Stomach smooth muscle (tissue), 2 donors: ENCODE data around the gene FLNC.

ENCODE experiments used
- H3K27ac ChIP-seq: one replicate; pipeline ENCODE4 v1.7.0; 2013; ENCODE audit warnings: mild to moderate bottlenecking, low read length, inconsistent platforms
- H3K27me3 ChIP-seq, 2 donors: one replicate each; pipeline ENCODE4 v1.7.0; 2013; ENCODE audit warnings: low read length in 2 of 2; ENCODE audit not compliant: insufficient read depth in 2 of 2, control insufficient read depth in 1 of 2
- H3K36me3 ChIP-seq, 2 donors: one replicate each; pipeline ENCODE4 v1.7.0; 2013; ENCODE audit warnings: low read length in 2 of 2; ENCODE audit not compliant: control insufficient read depth in 2 of 2, insufficient read depth in 2 of 2
- H3K4me1 ChIP-seq: one replicate; pipeline ENCODE4 v1.7.0; 2013; ENCODE audit warnings: low read length; ENCODE audit not compliant: control insufficient read depth, insufficient read depth
- H3K4me3 ChIP-seq, 2 donors: one replicate each; pipeline ENCODE4 v1.7.0; 2013; ENCODE audit warnings: low read length in 2 of 2
- H3K9ac ChIP-seq, 2 donors: one replicate each; pipeline ENCODE4 v1.7.0; 2013; ENCODE audit warnings: low read length in 2 of 2, mild to moderate bottlenecking in 1 of 2
- H3K9me3 ChIP-seq, 2 donors: one replicate each; pipeline ENCODE4 v1.7.0; 2013; ENCODE audit warnings: low read length in 2 of 2; ENCODE audit not compliant: control insufficient read depth in 2 of 2
- donor health status: healthy.
- donor health status: Pancreatic carcinoma.

Gene FLNC

DNA sequence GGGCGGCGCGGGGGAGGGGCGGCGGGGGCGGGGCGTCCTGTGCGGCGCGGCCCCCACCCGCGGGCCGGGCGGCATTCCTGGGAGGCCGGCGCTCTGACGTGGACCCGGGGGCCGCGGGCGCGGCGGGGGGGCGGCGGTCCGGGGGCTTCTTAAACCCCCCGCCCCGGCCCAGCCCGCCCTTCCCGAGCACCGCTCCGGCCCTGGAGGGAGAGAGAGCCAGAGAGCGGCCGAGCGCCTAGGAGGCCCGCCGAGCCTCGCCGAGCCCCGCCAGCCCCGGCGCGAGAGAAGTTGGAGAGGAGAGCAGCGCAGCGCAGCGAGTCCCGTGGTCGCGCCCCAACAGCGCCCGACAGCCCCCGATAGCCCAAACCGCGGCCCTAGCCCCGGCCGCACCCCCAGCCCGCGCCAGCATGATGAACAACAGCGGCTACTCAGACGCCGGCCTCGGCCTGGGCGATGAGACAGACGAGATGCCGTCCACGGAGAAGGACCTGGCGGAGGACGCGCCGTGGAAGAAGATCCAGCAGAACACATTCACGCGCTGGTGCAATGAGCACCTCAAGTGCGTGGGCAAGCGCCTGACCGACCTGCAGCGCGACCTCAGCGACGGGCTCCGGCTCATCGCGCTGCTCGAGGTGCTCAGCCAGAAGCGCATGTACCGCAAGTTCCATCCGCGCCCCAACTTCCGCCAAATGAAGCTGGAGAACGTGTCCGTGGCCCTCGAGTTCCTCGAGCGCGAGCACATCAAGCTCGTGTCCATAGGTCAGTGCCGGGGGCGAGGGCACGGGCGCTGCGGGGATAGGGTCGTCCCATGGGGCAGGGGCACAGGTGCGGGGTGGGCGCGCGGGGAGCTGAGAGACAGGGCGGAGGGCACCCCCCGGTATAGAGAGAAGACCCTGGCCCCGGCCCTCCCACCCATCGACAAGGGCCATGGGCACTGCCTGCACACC lies at the start of gene FLNC:
Gene FLNC (plus strand): TSS at position 176 of the 947 bp plus-strand sequence. CDS start 232 bp downstream, at position 408.
- Histone ChIP-seq H3K27ac (peak within 1 kb of the TSS; percentile 96), H3K36me3 (peaks cover 3% of the 10 kb centered on the region in 2 donors), H3K4me1 (peaks cover 67% of the 10 kb centered on the region), H3K9me3 (no peaks in the 10 kb centered on the region), H3K9ac (peak within 1 kb of the TSS; percentile 93 to 94), H3K4me3 (peak within 1 kb of the TSS; percentile 91 to 94), H3K27me3 (no peaks in the 10 kb centered on the region)

DNA sequence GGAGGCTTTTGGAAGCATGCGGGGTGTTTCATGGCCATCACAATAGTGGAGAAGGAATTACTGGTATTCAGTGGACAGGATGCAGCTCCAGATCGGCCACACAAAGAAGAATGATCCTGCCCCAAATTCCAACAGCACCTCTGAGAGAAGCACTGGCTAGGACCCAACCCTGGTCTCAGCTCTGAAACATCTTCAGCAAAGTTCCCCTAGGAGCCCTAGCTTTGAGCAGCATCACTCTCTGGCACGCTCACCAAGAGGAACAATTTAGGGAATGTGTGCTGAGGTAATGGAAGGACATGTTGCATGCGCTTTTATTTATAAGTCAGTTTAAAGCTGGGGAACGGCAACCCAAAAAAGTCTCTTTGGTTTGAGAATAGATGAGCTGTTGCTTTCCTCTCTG lies 49.1 kb upstream of the FLNC start:
- Histone ChIP-seq H3K27ac (peak overlapping the region; percentile 79), H3K36me3 (no peaks in the 10 kb centered on the region), H3K4me1 (peaks cover 34% of the 10 kb centered on the region), H3K9me3 (peaks cover 0 to 4% of the 10 kb centered on the region in 2 donors), H3K27me3 (no peaks in the 10 kb centered on the region), H3K9ac (no peak overlapping the region), H3K4me3 (no peak overlapping the region)

GRCh38 chr7:128781851-128782250 lies 48.4 kb upstream of the FLNC start:
- H3K4me1 ChIP-seq, result peaks cover 31% of the 10 kb centered on the region
- peak overlapping the region in 1 of 2 donors; percentile 34 for H3K9ac ChIP-seq
- H3K9me3 ChIP-seq, result peaks cover 0 to 4% of the 10 kb centered on the region in 2 donors
- H3K27ac ChIP-seq, result peak overlapping the region; percentile 79
- no peaks in the 10 kb centered on the region for H3K36me3 ChIP-seq
- H3K4me3 ChIP-seq, result no peak overlapping the region
- no peaks in the 10 kb centered on the region for H3K27me3 ChIP-seq

DNA sequence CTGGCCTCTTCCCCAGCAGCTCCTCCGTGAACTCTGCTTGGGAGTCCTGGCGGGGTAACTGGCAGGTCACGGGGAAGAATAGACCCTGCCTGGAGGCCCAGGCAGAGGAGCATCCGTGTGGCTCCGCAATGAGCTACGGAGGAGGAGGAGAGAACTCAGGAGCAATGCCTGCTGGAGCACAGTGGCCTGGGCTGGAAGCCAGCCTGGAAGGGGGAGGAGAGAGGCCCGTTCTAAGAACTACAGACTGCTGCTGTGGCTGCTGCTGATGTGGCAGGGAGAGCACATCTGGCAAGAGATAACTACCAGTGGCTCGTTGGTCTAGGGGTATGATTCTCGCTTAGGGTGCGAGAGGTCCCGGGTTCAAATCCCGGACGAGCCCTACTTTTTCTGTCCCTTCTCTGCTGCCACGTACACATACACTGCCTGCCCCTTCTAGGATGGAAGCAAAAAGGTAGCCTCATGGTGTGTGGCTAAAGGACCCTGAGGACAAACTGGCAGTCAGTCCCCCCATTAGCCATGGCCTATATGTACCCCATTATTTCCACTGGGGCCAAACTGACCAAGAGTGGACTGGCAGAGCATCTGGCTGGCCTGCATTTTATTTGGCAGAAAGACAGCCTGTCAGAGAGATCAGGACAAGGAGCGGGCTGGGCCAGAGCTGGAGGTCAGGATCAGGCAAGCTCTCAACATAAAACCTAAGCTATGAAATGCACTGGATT lies 46.9 kb upstream of the FLNC start:
- Histone ChIP-seq H3K9me3 (peaks cover 0 to 4% of the 10 kb centered on the region in 2 donors), H3K36me3 (no peaks in the 10 kb centered on the region), H3K27me3 (no peaks in the 10 kb centered on the region), H3K27ac (peak overlapping the region; percentile 79), H3K4me1 (peaks cover 31% of the 10 kb centered on the region), H3K9ac (peak overlapping the region in 1 of 2 donors; percentile 51), H3K4me3 (peak overlapping the region in 1 of 2 donors; percentile 44)

DNA sequence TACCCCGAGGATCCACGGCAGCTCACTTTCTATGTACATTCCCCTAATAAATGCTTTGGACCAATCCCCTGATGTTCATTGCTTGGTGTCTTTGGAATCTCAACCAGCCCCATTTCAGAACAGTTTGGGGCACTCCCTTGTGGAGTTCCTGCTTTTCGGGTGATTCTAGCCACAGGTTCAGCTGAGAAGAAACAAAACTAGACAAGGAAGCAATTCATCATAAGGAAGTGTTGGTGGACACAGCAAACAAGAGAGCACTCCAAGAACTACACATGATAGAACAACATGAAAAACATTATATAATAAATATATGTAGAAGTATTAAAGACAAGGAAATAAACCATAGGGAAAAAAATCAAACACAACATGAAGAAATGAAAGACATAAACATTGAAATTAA lies 44.5 kb upstream of the FLNC start:
- H3K36me3 ChIP-seq, result no peaks in the 10 kb centered on the region
- H3K9ac ChIP-seq, result no peak overlapping the region
- no peaks in the 10 kb centered on the region for H3K9me3 ChIP-seq
- no peak overlapping the region for H3K4me3 ChIP-seq
- peaks cover 35% of the 10 kb centered on the region for H3K4me1 ChIP-seq
- no peaks in the 10 kb centered on the region for H3K27me3 ChIP-seq
- H3K27ac ChIP-seq, result no peak overlapping the region

DNA sequence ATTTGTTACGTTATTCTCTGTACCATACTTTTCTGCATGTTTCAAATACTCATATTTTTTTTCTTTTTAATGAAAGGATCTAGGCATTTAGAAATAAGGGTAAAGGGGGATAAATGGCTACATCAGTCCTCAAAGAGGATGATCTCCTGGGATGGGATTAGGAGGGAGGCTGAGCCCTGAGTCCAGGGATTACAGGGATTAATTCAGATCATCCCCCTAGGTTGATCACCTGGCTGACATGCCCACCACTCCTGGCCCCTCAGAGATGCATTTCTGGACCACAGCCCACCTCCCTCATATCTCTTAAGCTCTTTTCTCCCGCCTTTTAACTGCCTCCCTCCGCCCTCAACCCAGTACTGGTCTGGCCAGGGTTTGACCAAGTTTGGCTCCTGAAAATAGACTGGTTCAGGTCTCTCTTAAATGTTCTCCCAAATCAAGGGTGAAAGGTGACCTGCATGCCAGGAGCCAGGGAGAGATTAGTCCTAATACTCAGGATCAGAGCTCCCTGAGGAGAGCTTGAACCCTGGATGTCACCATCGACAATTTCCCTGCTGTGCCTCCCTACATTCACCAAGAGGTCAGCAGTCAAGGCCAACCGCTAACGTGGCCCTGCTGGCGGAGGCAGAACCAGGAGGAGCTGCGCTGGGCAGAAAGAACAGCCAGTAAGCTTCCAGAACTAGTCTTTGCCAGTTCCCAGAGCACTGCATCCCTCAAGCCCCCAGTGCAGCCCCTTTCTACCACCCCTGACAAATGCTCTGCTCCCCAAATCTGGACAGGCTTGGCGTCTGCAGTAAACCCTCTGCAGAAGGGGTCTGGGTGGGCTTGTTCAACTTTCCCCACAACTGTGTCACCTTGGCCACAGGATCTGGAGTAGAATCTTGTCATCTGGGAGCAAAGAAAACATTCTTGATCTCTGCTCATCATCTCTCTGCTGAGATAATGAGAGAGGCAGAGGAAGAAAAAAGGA lies 41.5 kb upstream of the FLNC start:
- H3K4me3 ChIP-seq, result no peak overlapping the region
- H3K9ac ChIP-seq, result no peak overlapping the region
- no peak overlapping the region for H3K27ac ChIP-seq
- peaks cover 28% of the 10 kb centered on the region for H3K4me1 ChIP-seq
- H3K27me3 ChIP-seq, result no peaks in the 10 kb centered on the region
- H3K9me3 ChIP-seq, result no peaks in the 10 kb centered on the region
- no peaks in the 10 kb centered on the region for H3K36me3 ChIP-seq

DNA sequence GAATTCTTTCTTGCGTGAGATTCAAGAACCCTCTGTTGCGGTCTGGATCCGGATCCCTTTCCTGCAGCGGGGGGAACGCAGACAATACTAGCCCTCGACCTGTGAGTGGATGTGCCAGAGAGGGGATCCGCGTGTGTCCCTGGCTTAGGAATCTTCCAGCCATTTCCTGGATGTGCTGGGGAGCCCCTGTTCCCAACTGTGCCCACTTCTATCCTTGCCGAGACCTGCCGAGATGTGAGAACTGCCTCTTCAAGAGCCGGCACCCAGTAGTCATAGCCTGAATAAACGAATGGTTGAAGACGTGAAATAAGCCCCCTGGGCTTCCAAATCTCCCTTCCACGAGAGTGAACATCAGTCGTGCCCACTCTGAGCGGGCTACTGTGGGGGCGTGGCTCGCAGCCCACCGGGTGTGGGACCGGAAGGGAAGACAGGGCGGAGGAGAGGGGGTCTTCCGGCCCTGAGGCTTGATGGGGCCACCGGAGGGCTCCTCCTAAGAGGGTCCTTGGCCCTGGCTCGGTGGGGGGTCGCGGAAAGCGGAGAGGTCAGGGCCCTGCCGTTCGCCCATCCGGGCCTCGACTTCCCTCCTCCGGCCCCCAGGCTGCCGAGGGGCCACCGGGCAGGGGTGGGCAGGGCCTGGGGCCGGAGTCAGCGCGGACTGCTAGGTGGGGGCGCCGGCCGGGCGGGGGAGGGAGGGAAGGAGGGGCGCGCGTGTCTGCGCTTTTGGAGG lies 39.7 kb upstream of the FLNC start:
- H3K36me3 ChIP-seq, result peaks cover 5 to 7% of the 10 kb centered on the region in 2 donors
- peaks cover 37% of the 10 kb centered on the region for H3K4me1 ChIP-seq
- H3K9ac ChIP-seq, result peak overlapping the region in 1 of 2 donors; percentile 56
- H3K9me3 ChIP-seq, result no peaks in the 10 kb centered on the region
- peak overlapping the region; percentile 65 to 87 for H3K4me3 ChIP-seq
- H3K27ac ChIP-seq, result peak overlapping the region; percentile 70
- H3K27me3 ChIP-seq, result no peaks in the 10 kb centered on the region

- H3K27me3 ChIP-seq, result no peaks in the 10 kb centered on the region
- peaks cover 7 to 10% of the 10 kb centered on the region in 2 donors for H3K36me3 ChIP-seq
- peak within 1 kb of the TSS; percentile 65 to 87 for H3K4me3 ChIP-seq
- H3K27ac ChIP-seq, result peak within 1 kb of the TSS; percentile 70
- H3K9ac ChIP-seq, result peak within 1 kb of the TSS; percentile 56 to 68
- peaks cover 37% of the 10 kb centered on the region for H3K4me1 ChIP-seq
- H3K9me3 ChIP-seq, result no peaks in the 10 kb centered on the region
These were observed 38.9 kb upstream of the FLNC start, which contains the start of gene CCDC136 for GRCh38 chr7:128791121-128791971. Gene CCDC136 (plus strand): TSS chr7:128791968. CDS start chr7:128792412, 444 bp downstream.

DNA sequence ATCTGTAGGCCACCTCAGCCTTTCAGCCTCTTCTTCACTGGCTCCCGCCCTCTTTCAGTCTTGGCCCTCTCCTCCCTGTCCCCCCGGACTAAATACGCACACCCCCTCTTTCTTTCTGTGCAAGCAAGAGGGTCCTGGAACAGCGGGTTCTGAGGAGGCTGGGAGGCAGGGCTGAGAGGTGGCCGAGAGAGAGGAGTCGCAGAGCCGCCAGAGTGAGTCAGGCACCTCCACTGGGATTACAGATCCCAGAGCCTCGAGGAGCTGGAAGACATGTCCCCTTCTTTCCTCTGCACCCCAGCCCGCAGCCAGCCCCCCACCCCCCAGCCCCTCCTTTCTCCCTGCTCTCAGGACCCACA lies 38.3 kb upstream of the FLNC start:
- H3K27ac ChIP-seq, result peak overlapping the region; percentile 55
- H3K9ac ChIP-seq, result peak overlapping the region; percentile 56 to 68
- H3K4me1 ChIP-seq, result peaks cover 37% of the 10 kb centered on the region
- no peaks in the 10 kb centered on the region for H3K27me3 ChIP-seq
- peaks cover 7 to 10% of the 10 kb centered on the region in 2 donors for H3K36me3 ChIP-seq
- peak overlapping the region; percentile 65 to 87 for H3K4me3 ChIP-seq
- H3K9me3 ChIP-seq, result no peaks in the 10 kb centered on the region
